ENCODE measurements around the gene HOXA7.
A peak's percentile ranks its signal among the peaks of the same experiment; 100 is the strongest.

HOXA7 gene

DNA sequence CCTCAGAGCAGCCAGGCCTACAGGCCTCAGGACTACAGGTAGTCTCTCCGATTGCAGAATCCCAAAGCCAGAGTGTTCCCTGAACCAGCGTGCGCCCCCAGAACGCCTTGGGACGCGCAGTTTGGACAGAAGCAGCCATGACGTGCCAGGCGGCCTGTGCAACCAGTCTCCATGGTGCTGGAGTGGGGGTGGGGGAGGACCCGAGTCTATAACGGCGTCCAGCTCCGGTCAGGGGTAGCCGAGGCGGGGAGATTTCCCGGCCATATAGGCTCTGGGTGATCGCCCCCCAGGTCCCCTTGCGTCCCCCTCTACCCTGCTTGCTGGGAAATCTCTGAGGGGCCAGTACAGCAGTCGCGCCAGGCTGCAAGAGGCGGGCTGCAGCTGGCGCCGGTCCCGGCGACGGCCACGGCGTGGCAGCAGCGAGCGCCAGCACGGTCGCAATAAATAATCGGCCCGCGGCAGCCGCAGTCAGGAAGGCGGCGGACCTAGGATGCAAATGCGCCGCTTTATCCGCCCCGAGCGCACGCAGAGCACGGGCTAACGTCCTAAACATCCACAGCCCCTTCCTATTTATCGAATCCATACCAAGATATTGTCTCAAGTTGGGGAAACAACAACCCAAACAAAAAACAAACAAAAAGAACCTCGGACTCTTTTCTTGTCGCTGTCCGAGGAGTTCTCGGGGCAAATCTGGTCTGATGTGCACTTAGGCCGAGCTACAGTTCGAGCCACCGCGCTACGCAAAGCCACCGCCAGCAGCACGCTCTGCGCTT, 5.7 kb downstream of the HOXA7 start:
- DNase-seq (ENCODE audit: insufficient read length, low spot score) (peak; percentile 100), FAIRE-seq (no peak)
- no peak for TF ChIP-seq POLR2A (IDR thresholded peaks at IDR 0.05; ENCODE audit: low read depth, low read length)

DNA sequence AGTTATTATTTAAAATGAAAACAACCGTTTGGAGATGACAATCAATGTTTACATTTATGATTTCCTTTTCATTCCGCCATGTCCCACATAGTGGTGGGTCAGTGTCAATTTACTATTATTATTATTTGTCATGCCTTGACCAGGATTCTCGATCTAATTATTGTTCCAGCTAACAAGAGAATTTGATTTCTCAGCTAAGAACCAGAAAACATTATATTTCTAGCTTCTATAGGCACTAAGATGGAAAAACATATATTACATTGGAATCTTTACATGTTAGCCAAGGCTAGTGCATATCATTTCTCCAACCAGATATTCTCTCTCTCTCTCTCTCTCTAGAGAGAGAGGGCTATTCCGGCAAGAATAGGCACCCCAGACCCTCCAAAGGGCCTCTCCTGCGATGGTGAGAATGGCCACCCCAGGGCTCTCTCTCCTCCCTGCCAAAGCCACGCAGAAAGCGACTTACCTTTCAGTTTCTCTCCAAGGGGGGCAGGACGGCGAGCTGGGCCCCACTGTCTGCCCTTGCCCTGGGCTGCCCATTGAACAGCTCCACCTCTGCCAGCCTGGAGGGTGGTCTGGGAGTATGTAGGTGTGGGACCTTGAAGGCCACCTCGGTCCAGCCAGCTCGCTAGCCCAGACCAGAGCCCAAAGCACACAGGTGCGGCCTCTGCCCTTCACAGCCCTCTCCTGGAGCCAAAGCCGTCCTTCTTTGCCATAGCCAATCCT, 6.5 kb downstream of the HOXA7 start:
- no peak for DNase-seq (ENCODE audit: insufficient read length, low spot score)

DNA sequence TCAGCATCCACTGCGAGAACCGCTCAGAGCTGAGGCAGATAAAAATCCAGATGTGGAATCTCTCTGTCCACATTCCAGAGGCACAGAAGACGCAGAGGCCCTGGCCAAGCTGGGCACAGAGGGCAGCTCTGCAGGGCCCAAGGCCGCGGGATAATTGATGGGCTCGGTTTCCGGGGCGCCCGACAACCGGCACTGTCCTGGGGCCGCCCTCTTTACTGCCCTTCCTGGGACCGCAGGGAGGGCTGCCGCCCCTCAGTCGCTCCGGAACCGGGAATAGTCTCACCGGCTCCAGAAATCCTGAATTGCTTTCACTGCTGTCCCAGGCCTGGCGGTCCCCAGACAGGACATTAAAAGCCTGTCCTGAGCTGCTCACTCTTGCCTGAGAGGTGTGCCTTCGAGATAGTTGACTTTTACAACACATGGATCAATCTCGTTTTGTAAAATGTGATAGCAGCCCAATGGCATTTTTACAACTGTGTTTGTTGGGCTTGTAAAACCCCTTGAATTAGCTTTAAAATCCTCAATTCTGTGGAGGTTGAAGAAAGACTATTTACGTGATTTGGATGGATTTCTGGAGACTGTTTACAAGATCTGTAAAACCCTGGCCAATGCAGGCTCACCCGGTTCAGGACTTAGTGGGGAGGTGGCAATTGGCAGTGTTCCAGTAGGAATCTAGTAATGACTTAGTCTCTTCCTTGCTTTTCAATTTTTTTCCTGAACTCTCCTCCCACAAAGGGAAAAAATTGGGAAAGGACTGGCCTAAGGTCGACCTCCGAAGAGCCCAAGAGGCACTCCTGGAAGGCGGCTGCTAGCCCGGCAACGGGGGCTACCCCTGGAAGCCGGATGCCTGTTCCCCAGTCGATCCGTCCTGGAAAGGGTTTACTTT, 7.5 kb downstream of the HOXA7 start:
- DNase-seq (ENCODE audit: insufficient read length, low spot score), result no peak
- no peak for FAIRE-seq
- TF ChIP-seq POLR2A (IDR thresholded peaks at IDR 0.05; ENCODE audit: low read depth, low read length), result no peak

More for the DNA sequence above, 6.5 kb downstream of the HOXA7 start:
- FAIRE-seq, result no peak
- TF ChIP-seq POLR2A (IDR thresholded peaks at IDR 0.05; ENCODE audit: low read depth, low read length), result no peak

DNA sequence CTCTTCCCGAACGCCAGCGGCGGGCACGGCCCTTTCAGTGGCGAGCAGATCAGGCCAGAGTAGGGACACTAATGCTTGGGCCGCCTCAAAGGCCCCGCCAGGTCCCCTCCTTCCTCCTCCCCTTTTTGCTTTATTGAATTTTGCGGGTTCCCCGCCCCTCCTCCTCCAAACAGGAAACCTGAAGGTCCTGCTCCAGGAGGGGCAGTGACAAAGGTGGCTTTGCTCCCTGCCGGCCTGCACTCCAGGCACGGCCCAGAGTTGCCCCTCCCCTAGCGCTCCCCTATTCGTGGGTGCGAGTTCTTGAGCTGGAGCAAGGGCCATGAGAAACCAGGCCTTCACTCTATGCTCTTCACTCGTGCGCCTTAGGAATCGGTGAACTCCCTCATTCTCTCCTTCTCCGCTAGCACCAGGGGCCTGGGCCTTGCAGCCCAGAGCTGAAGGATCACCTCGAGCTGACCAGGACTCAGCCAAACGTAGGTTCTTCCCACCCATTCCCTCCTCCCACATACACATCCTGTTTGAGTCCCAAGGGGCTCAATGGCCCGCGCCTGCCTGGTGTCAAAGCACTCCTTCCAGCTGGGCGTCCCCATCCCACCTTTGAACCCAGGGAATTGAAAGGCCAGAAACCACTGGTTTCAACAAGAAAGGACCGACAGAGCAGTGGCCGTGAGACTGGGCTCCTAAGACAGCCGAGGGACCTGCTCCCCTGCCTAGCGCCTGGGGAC, 8.3 kb downstream of the HOXA7 start:
- FAIRE-seq (no peak), DNase-seq (ENCODE audit: insufficient read length, low spot score) (no peak)
- TF ChIP-seq POLR2A (IDR thresholded peaks at IDR 0.05; ENCODE audit: low read depth, low read length), result no peak

DNA sequence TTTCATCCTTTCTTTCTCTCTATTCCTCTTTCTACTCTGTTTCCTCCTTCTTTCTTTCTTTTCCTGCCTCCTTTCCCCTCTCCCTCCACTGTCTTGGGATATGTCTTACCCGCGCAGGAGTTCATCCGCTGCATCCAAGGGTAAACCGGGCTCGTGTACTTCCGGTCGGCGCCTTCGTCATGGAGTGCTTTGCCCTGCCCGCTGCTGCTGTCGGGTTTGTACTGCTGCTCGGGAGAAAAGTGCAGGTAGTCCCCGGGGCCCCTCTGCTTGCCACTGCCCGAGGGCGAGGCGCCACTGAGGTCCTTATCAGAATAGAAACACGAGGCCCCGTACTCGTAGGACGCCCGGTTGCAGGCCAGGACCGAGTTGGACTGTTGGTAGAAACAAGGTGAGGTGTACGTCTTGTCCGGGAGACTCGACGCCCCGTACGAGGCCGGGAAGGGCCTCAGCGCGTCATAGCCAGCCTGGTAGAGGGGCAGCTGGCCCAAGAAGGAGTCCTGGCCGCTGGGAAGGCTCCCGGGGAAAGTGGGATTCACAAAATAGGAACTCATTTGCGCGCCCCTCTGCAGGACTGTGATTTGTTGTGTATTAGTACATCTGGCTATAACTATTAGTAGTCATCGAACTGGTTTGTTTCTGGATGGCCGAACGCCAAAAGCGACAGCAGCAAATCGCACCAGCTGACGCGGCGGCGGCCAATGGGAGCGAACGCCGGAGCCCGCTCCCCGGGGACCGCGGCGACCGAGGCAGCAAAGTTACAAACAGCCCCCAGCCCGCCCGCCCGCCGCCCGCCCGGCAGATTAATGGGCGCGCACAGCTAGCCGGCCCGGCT, 9.1 kb downstream of the HOXA7 start, which contains the start of gene HOXA6:
Gene HOXA6 (minus strand): TSS at position 576 of the 832 bp plus-strand sequence. CDS start 25 bp downstream, at position 551.
- no peak for TF ChIP-seq POLR2A (IDR thresholded peaks at IDR 0.05; ENCODE audit: low read depth, low read length)
- DNase-seq (ENCODE audit: insufficient read length, low spot score) (no peak), FAIRE-seq (no peak)

DNA sequence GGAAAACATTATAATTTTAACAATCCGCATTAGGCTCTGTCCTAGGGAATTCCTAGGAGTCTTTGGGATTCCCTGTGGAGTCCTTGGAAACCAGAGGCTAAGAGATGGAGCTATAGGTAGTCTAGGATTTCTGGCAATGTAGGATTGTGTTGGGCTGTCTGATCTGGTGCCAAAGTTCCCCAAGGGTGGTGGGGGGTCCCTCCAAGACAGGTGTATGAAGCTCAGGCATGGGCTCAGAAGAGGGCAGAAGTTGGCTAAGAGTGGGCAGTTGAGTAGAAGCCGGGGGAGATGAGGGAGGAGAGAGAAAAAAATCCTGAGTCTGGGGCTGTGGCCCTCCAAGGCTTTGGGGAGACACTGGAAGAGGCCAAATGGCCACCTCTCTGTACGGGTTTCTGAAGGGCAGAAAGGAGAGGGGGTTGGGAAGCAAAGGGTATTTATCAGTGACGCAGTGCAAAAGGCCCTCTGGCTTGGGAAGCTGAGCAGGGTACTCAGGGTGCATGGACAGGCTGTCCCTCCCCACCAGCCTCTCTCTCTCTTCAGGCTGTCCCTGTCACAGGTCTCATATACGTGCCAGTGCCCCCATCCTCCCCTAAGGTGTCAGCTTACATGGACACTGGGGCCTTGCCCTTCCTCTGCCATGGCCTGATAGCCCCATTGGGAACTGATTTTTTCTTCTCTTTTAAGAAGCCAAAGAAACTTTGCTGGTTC, 9.8 kb downstream of the HOXA7 start:
- no peak for DNase-seq (ENCODE audit: insufficient read length, low spot score)
- TF ChIP-seq POLR2A (IDR thresholded peaks at IDR 0.05; ENCODE audit: low read depth, low read length), result no peak
- FAIRE-seq, result no peak

DNA sequence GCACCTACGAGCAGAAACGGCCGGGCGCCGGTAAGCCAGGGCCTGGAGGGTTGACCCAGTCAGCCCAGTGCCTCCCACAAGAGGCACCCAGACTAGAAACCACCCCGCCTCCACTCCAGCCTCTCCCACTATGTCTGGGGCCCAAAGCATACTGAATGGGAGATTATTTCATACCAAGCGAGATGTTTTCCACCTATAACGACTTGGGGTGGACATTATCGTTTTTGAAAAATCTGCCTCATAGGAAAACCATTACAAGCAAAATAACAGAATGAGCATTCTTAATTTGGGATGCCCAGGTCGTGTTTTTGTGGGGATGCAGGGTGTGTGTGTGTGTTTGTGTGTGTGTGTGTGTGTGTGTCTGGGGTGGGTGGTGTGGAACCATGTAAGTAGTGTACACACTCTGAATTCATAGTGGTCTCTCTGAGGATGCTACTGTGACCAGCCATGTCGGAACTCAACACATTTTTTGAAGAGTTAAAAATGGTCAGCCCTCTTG, 10.5 kb downstream of the HOXA7 start:
- DNase-seq (ENCODE audit: insufficient read length, low spot score), result no peak
- no peak for TF ChIP-seq POLR2A (IDR thresholded peaks at IDR 0.05; ENCODE audit: low read depth, low read length)
- no peak for FAIRE-seq

DNA sequence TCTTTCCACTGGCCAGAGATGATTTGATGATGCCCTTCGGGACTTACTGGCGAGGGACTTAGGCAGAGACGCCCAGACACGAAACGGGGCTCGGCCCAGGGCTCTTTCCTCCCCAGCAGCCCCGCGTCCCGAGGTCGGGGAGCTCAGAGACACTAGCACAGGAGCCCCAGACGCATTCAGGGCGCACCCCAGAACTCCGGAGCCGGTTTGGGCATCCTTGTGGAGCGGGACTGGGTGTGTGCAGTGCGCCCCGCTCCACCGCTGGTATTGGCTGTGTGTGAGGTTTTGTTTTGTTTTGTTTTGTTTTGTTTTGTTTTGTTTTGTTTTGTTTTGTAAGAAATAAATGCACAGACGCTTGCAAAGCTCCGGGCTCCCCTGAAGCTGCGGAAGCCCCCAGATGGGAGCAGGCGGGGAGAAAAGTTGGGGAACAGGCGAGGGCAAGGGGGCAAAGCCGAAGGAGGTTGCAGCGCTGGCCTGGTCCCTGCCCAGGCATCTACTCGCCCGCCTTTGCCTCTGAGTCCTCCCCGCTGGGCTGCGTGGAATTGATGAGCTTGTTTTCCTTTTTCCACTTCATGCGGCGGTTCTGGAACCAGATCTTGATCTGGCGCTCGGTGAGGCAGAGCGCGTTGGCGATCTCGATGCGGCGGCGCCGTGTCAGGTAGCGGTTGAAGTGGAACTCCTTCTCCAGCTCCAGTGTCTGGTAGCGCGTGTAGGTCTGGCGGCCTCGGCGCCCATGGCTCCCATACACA, 11.1 kb downstream of the HOXA7 start:
- DNase-seq (ENCODE audit: insufficient read length, low spot score), result no peak
- no peak for FAIRE-seq
- TF ChIP-seq POLR2A (IDR thresholded peaks at IDR 0.05; ENCODE audit: low read depth, low read length), result no peak

DNA sequence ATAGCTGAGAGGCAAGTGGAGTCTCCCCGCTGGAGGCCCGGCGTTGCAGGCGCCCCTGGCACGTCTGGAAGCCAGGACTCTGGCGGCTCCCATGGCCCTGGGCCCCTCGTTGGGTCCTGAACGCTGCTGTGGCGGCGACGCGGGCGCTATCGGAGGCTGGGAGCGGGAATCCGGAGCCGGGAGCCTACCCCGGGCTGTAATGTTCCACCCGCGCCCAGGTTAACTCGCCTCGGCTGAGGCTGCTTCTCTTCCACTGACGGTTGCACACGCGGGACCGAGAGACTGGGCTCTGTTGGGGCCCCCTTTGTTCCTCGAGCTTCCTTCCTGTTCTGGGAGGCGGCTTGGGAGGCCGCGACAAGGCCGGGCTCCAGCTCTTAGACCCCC, 11.7 kb downstream of the HOXA7 start:
- no peak for TF ChIP-seq POLR2A (IDR thresholded peaks at IDR 0.05; ENCODE audit: low read depth, low read length)
- DNase-seq (ENCODE audit: insufficient read length, low spot score) (no peak), FAIRE-seq (no peak)

DNA sequence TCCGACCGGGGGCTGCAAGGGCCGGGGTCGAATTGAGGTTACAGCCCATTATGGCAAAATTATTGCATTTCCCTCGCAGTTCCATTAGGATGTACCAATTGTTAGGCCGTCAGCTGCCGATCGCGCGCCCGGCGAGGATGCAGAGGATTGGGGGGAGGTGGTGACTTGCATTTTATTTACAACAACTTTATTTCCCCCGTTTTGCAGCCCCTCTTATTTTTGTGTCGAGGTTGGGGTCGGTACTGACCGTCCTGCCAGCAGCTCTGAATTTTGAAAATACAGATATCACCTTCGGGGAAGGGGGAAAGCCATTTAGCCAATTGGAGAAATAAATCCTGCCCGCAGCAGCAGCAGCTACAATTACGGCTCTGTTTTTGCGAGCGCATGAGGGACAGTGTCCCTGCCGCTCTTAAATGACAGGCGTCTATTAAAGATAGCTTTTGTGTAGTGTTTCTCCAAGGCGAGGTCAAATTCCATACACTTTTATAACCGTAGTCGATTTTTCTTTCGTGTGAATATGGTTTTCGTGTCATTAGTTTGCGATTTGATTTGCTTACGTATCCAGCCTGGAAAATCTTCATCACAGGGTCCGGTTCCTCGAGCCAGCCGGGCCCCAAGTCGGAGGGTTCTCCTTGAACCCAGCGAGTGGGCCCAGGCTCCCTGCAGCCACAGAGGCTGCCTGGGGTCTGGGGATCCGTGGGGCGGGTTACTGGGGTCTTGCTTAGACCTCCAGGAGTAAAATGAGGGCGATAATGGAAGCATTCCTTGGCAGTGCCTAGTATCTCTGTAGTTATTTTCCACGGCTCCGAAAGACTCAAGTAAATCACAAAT, 12.3 kb downstream of the HOXA7 start:
- TF ChIP-seq POLR2A (IDR thresholded peaks at IDR 0.05; ENCODE audit: low read depth, low read length), result no peak
- FAIRE-seq, result no peak
- DNase-seq (ENCODE audit: insufficient read length, low spot score), result no peak

Measured in H54 (cell line).